GM18511 (cell line): ENCODE results near the gene PDE4D.

Experiments used
- ATAC-seq: cut with Tn5 transposase; IDR thresholded peaks from one replicate; pipeline ENCODE4 v1.9.1; 2021; ENCODE audit warnings: mild to moderate bottlenecking, moderate library complexity; ENCODE audit not compliant: unreplicated experiment

Gene PDE4D

DNA sequence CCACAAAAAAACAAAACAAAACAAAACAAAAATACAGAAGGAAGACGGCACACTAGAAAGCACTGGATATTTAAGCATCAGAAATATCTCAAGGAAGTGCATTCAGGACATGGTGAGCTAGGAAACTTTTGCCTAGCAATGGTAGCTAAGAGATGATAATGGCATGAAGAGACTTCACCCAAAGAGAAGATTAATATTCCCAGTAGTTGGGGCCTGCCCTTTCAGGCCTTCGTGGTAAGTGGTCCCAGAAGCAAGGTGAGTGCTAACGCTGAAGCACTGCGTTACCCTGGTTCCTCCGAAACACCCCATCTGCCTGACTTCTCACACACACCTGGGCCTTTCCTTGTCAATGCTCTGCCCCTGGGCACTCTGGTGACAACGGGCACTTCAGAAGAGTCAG, 725.5 kb downstream of the PDE4D start:
- no peak for ATAC-seq

DNA sequence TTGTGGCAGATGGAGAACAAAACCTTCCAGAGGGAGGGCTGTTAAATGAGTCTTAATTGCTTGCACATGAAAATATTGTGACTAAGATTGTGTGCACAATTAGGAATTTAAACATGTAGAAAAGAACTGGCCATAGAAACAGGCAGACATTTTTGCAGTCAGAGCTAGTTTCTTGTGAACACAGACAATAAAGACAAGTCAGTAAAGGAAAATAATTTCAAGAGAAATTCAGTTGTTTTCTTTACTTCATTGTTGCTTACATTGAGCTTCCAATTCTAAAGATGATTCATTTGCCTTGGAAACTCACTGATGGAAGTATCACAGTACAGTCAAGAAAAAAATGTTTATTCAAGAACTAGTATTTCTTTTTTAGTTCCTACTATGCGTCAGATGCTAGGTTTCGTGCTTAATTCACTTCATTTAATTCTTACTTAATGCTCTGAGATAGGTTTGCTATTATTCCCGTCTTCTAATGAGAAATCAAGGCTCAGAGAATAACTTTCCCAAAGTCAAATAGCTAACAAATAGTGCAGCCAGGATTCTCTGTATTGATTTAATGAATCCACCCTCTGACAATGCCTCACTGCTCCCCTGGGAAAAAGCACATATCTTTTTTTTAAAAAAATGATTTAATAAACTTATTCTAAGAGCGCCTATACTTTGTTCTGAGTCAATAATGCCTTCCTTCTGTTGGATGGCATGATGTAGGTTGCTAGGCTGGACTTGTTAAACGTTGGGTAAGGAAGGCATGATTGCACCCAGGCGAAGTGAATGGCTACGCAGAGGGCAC, 729.3 kb downstream of the PDE4D start:
- no peak for ATAC-seq

DNA sequence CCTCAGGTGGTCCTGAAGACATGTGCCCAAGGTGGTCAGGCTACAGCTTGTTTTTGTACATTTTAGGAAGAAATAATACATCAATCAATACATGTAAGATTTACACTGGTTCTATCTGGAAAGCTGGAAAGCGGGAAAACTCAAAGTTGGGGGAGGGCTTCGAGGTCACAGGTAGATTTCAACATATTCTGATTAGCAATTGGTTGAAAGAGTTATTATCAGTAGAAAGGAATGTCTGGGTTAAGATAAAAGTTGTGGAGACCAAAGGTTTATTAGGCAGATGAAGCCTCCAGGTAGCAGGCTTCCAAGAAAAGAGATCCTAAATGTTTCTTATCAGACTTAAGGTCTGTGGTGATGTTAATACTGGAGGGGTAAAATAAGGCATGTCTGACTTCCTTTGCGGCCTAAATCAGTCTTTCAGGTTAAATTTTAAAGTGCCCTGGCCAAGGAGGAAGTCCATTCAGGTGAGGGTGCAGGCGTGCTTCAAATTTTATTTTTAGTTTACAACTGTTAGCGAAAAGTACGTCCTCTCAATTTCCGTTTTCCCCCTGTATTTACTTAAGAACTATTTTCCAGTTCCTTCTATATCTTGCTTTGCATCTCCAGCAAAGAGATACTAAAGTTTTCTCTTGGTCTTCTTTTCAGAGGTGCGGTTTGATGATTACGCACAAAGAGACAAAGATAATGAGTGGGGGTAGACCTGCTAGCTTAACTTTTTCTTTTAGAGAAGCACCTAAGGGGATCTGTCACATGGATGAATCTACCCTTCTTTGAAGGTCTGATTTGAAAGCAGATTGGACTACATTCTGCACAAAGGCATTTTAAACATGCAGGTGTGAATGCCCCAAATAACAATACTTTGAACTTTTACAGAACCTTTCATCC, 732.1 kb downstream of the PDE4D start:
- no peak for ATAC-seq

DNA sequence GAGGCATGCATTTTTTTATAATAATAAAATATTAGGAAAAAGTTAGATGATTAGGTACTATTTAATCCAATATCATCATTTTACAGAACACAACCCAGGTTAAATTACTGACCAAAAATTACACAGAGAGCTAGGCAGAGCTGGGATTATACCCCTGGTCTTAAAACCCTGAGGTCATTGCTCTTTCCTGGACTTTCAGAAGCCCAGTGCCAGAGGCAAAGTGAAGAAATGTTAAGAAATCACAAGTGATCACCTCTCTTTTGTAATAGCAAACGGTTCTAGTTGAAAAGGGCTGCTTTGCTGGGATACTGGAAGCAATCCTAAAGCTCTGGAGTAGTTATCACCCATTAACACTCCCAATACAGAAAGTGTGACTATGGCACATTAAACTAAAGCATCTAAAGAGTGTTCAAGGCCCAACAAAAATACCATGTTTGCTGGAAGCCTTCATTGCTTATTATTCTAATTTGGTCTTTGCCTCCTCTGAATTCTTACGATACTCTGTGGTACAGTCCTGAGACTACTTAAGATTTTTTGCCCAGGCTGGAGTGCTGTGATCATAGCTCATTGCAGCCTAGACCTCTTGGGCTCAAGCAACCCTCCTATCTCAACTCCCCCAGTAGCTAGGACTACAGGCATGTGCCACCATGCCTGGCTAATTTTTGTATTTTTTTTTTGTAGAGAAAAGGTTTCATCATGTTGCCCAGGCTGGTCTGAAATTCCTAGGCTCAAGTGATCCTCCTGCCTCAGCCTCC, 734.7 kb downstream of the PDE4D start:
- no peak for ATAC-seq

DNA sequence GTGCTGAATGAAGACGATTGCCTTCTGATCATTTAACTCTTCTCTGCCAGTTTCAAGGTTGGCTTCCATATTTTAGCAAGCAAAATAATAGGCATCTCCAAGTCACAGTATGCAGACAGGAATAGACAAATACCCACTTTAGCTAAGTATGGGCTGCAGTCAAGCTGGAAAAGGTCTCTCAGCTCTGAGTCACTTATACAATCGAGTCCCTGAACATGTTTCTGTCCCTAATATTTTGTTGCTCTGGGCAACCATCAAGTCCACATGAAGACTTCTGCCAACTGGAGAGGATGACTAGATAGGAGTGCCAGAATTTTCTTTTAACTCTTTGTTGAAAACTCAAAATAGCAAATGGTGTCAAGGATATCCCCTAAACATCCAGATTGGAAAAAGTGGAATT, 735.4 kb downstream of the PDE4D start:
- ATAC-seq, result no peak

DNA sequence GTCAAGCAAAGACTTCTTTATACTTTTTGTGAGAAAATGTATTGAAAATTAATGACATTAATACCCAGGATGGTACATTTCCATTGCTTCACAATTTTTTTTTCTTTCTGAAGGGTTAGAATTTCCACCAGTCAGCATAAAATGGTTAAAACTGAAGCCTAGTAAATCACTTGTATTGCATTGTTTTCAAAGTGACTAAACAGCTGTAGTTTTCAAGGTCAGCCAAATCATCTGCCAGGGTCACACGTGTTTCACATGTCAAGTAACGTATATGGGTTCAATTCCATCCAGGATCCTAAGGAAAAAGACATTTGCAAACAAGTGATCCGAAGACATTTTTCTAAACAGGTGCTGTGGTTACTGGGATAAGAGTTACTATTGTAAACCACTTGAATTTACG, 736.5 kb downstream of the PDE4D start:
- ATAC-seq, result no peak

DNA sequence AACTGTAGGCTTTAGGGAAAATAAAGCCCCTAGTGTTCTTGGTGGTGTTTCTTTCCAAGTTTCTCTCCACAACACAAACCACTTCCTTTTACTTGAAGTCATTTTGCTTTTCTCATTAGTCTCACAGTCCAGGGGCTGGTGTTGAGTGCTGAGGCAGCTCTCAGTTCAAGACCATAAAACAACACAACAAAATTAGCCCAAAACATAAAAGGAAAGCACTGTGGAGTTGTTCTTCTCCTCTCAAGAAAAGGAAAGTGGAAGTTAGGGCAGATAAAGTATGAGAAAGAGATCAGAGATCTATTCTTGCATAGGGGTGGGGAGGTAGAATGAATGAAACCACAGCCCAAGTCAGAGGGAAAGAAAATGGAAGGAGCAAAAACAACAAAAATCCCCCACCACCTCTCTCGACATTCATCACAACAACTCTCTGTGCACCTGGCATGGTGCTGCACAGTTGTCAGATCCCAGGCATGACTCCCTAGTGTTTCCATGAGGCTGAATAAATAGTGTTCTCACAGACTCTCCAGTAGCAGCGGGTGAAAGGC, 740.8 kb downstream of the PDE4D start:
- ATAC-seq, result peak; percentile 61

DNA sequence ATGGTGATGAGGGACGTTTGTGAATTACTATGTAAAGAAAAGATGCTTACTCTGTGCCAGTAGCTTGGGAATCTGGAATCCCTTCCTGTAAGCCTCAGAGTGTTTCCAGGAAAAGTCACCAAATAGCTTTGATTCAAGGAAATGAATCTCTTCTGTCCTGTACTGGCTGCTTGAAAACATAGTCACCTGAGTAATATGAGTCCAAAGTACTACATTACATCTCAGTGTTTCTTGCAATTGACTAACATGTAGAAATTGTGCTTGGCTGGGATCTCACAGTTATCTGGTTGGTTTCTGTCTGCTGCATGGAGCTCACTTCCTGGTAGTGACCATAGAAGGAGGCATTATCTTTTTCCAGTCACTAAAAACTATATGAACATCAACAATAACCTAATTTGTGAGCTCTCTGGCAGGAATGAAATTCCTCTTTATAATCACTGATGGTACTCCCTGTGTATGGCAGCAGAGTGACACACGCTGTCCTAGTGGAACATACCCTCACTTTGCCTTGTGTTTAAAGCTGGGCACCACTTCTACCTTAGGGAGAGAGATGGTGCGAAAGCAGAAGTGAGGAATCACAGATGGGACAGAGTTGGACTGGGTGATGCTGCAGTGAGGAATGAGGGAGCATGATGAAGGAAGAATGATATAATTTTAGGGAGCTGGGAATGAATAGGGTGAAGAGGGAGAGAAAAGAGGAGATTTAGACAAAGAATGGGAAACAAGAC, 742.2 kb downstream of the PDE4D start:
- no peak for ATAC-seq

DNA sequence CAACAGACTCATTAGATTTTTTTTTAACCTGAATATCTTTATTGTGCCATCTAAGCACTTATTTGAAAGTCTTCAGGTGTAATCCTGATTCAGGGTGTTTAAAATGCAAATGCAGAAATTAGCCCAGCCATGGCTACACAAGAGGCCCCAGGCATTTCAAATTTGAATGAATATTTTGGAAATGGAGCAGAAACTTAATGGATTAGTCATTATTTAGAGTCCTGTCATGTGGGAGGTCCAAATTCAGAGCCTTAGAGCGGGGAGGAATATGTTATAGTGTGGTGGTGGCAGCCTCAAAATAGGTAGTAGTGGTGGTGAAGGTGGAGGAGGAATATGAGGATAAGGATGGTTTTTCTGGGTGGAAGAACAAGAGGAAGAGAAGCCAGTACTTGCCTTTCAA, 743.7 kb downstream of the PDE4D start:
- ATAC-seq, result no peak

DNA sequence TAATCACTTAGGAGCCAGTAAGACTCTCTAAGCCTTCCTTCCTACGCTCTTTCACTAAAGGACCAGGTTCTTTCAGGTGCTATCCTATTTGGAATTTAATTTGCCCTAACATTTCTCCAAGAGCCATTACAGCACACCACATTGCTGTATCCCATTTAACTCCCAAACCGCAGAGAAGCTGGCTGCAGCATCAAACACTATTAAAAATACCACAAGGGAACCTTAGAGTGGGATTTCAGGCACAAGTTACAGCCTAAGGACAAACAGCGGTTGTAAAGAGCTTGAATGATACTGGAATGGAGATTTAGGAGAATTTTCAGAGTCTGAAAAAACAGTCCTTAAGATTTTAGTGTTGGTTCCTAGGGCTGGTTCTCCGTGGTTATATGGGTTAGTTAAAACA, 744.3 kb downstream of the PDE4D start:
- no peak for ATAC-seq

DNA sequence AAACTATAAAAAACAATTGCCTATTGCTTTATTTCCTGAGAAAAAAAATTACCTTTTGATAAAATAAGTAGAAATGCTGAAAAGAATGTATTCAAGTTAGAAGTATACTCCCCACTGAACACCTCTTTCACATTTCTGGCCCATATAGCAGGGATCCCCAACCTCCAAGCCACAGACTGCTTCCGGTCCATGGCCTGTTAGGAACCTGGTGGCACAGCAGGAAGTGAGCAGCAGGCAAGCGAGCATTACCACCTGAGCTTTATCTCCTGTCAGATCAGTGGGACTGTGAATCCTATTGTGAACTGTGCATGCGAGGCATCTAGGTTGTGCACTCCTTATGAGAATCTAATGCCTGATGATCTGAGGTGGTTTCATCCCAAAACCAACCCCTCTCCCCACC, 746.8 kb downstream of the PDE4D start:
- no peak for ATAC-seq

DNA sequence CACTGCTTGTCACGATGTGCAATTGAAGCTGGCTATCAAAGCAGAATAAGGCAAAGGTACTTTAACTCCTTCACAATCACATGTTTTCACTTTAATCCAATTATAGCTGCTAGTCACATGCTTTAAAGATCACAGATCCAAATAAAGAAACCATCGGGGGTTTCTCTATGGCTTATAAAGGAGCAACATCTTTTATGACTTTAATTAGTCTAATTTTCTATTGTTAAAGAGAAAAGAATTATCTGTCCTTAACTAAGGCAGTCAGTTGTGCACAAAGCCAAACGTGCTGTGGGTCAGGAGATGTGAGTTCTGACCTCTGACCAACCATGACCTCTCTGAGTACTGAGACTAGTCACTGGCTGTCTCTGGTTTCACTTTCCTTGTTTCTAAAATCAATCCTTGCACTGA, 749.6 kb downstream of the PDE4D start:
- ATAC-seq, result peak; percentile 97

DNA sequence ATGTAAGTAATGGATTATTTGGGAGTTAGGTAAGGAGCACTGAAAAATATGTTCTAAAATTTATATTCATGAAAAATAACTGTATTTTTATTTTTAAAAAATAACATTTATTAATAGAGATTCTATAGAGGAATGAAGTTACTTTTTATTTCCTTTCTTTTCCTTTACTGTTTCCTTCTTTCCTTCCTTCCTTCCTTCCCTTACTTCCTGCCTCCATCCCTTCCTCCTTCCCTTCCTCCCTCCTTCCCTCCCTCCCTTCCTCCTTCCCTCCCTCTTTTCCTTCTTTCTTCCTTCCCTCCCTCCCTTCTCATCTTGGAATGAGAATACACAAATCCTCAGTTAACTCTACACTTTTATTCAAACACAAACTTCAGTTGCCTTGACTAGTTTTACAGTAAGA, 750.6 kb downstream of the PDE4D start:
- ATAC-seq, result no peak

DNA sequence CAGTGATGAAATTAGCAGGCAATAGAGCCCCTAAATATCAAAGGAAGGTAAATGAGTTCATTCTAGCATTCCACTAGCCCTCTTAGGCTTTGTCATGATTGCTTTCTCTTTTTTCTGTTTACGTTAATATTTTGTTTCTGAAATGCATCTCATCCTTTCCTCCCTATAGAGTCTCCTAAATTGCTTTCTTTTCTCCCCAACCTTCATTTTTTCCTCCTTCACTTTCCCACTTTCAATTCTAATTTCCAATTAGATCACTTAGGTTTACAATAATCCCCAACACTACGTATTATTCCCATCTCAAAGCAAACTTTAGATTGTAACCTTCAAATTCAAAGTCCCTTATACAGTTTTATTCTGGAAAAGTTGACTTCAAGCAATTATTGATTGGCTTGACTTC, 751.4 kb downstream of the PDE4D start:
- ATAC-seq, result no peak

DNA sequence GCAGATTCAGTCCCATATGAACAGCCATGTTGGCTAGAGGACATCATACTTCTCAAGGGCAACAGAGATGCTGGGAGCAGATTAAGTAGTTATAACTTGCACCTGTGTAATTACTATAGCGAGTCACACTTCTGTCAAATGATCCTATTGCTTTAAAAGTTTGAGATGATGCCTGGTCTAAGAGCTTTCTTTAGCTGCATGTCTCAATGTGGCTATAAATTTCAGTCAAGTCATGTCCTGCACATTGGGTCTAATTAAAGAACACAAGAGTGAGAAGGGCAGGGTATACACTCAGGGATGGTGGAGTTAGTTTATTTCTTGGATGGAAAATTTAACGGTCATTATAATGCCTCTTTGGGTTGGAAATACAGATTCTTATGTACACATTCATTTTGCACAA, 753.4 kb downstream of the PDE4D start:
- no peak for ATAC-seq

DNA sequence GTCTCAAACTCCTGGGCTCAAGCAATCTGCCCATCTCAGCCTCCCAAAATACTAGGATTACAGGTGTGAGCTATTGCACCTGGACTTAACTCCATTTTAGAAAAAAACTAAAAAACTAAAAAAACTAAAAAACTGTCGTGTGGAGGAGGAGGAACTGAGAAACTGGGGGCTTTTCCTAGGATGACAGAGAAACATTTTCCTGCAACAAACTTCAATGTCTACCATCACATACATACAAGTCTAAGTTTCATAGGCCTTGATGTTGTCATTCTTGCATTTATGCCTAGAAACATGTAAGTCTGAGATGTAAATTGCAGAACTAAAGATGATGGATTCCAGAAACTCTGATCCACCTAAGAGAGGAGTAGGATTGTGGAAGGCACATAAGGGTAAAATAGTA, 753.8 kb downstream of the PDE4D start:
- no peak for ATAC-seq

DNA sequence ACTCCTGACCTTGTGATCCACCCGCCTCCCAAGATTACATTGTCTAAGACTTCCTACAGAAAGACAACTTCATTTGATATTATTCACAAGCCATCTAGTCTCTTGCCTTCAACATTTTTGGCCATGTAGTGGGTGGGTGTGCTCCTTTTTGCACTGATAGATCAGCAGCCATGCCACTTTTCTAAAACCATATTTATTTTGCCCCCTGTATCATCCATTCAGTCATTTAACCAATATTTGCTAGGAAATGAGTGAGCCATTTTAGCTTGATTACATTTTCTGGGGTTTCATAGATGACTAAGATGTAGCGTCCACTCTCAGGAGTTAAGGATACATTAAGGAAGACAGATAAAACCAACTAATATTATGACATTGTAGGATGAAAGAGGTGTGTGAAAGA, 755.0 kb downstream of the PDE4D start:
- ATAC-seq, result no peak

DNA sequence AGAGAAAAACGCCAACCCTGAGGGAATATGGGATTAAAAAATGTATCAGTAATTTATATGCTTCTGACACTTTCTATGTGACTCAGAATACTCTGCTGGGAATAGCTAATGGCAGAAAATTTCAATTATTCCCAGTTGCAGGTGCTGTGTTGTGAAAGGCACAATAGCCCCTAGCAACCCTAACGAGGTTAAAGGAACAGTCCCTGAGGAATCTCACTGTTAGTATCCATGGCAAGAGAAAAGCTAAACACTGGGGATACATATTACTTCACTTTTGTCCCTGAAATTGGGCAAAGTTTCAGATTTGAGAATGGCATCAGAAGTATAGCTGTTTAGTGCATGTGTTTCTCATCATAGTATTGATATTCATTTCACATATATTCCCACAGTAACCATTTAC, 755.7 kb downstream of the PDE4D start:
- no peak for ATAC-seq

DNA sequence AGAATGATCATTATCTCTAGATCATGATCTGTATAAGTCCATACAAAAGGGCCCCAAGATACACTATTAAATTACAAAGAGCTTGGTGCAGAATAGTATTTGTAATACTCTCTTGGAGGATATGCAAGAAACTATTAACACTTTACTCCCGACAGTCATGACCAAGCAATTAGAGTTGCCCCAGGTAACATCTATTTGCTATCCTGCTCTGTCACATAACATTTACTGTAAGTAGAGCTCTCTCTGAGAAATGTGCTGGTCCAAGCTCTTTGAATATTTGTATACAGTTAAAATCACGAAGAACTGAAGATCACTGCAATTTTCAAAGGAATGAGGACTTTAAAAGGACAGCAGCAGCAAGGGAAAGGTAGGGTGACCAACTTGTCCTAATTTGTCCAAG, 757.0 kb downstream of the PDE4D start:
- no peak for ATAC-seq

DNA sequence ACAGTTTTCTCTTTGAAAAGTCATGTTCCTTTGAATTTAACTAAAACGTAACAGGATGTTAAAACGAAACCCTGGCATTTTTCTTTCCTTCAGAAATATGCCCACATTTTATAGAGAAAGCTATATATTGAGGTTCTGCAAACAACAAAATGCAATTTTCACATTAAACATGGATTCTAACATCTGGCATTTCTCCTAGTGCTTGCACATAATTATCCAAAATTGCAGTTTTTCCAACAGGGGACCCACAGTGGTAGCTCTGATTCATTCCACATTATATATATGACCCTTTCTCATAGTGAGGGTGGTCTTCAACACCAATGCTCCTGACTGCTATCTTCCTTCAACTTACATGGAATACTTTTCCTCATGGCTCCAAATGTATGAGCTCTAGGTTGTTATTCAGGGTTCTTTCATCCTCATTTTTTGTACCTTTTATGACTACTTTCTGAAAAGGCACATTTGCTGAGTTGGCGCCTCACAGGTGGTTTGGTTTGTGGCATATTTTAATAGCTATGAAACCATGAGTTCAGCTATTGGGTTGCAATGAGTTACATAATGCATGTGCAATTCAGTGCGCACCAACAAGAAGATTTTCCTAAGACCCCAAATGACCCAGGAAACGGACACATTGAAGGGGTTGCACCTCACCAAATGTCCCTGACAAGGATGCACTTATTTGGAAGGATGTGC, 758.9 kb downstream of the PDE4D start:
- no peak for ATAC-seq
